GM21737 (cell line): ENCODE measurements around the gene SLC6A6.

Source experiments
- ATAC-seq: cut with Tn5 transposase; IDR thresholded peaks from one replicate; pipeline ENCODE4 v1.9.1; 2021; ENCODE audit warnings: mild to moderate bottlenecking, moderate library complexity; ENCODE audit not compliant: unreplicated experiment

The SLC6A6 gene

DNA sequence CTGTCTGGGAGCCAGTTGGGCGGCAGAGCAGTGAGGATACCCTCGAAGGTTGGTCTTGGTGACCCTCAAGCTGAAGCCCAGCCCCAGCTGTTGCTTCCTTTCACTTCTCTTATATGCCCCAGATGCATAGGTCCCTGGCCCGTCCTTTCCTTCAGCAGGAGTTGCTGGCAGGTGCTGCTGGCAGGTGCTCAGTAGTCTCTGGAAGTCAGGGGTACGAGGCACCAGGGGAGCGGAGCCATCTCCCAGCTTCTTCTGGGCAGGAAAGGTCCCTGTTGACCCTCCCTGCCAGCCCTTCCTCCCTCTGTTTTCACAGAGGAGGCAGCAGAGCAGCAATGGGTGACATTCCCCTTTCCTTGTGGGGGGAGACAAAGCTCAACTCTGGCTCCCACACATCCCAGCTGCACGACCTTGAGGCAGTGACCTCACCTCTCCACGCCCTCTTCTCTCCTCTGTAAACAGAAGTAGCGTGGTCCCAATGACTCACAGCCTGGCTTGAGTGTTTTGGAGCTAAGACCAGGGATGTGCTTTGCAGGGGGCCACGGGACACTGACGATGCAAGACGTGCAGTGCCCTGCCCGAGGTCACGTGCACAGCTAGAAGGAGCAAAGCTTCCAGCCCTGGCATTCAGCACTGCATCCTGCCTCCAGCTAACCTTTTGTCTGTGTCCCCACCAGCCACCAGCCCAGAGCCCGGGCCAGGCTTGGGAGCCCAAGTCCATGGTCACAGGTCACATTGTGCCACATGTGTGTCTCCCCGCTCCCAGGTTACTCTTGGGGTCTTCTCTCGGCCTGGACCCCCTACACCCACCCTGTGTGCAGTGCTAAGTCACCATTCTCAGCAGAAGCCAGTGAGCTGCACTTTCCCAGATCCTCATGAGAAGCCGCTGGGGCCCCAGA, 49.7 kb downstream of the SLC6A6 start:
- ATAC-seq = no peak

DNA sequence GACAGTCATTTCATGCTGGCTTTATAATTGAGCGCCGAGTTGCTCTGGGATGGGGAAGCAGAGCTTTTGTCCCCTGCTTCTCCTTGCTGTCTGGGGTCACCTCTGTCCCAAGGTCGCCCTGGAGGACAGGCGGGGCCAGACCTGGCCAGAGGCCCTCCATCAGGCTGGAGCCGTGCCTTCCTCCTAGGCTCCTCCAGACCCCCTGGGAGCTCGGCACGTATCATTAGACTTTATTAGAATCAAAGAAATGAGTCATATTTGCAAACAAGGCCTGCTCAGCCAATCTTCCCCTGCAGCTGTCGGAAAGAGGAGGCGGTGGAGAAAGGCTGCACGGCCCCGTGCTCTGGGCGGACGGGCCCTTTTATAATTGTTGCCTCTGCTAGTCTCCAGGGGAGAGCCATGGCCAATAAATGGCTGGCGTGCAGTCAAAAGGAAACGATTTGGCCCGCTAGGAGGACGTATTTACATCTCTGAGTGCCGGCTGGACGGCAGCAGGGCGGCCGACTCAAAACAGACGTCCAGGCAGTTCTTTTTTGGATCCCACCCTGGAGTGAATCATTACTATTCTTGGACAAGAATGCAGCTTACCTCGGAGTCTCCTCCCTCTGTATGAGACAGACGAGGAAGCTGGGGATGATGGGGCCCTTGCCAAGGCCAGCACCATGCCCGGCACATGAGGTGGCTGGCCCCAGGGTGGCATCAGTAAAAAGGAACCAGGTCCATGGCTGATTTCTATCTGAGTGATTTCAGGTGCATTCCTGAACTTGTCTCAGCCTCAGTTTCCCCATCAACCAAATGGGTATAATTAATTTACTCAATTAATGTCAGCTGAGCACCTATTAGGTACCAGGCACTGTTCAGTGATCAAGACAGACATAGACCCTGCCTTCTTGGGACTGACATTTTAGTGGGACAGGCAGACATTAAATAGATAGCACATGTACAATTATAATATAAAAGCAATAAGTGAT, 50.6 kb downstream of the SLC6A6 start:
- ATAC-seq = no peak

DNA sequence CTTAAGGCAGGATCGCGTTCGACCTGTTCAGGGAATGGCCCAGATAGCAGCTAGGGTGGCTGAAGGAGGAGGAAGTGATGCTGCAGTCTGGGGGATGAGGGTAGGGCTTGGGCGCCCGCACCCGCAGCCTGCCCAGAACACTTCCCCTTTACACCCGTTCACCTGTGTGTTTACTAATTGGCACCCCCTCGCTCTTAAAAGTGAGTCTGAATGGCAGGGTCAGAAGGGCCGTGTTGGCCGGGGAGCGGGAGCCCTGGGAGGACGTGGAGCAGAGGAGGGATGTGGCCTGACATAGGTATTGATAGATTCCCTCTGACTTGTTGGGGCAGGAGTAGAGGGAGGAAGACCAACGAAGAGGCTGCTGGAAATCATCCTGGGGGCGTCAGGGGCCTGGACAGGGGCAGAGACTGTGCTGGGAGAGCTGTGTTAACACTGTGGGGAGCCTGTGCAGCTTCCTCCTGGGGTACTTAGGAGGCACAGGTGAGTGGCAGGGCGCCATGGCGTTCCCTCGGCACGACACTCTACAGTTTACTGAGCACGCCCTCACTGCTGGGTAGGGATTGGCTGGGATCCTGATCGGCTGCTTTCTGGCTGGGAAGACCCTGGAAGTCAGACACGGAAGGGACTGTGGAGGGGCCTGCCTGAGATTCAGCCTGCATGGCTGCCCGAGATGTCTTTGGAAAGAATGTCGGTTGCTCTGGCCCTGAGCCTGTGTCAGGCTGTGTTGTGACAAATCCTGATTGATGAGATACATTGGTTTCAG, 51.7 kb downstream of the SLC6A6 start:
- no peak for ATAC-seq

DNA sequence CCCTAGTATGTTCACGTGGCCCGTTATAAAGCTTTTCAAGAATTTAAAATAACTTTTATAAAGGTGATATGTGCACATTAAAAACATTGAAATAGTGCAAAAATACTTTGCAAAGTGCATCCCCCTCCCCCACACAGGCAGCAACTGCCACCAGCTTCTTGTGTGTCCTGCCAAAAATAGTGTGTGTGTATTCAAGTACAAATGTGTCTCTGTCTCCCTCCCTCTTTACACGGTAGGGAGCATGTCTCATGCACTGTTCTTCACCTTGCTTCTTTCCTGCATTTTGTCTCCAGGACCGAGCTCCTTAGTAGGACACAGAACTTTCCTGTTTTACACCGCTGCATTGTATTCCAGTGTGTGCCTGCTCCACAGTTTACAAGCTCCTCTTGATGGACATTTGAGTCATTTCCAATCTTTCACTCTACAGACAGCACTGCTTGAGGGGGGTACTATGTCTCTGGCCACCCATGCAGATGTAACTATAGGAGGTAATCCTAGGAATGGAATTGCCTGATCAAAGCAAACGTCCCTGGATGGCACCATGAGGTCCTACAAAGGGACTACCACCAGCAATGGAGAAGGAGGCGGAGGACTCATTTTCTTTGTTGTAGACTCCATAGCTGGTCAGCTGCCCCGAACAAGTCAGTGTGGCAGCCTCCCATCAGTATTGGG, 52.4 kb downstream of the SLC6A6 start:
- no peak for ATAC-seq

DNA sequence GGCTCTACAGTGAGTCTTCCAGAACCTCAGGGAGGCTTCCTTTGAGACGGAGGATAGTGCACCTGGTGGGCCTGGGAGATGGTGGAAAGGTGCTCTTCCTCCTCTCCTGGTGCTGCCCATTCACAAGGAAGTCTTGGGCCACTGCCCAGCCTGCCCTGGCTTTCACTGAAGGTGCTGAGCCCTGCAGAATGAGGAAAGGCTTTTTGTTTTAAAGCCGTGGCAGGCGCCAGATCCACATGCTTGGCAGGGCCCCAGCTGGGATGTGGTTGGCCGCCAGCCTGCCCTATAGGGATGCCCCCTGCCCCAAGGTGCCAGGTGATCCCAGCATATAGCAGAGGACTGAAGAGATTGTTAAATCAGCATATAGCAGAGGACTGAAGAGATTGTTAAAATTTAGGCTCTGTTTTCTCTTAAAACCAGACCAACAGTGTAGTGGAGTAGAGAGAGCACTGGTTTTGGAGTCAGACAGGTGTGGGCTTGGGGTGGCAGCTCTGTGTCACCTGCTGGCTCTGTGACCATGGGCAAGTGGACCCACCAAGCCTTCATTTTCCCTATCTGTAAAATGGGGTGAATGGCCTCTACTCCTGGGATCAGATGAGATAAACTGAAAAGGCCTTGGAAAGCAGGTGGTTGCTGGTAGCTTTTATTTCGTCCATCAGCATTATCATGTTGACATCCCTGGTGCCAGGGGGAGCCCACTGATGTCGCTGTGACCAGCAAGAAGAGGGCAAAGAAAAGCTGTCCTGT, 53.3 kb downstream of the SLC6A6 start:
- ATAC-seq = no peak

DNA sequence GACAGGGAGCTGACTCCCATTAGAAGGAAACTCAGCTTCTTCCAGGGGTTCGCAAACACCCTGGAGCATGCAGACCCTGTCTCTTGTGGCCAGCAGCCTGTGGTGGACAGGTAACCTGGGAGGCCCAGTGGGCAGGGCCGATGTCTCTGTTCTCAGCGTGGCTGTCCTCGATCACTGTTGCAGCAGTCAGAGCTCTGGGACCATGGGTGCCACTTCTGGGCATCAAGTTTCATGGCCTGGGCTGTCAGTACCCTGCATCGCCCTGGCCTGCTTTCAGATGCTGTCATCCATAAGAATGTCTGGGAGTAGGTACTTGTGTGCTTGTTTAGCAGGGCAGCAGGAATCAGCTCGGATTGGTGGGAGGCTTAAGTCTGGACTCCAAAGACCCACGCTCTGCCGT, 54.4 kb downstream of the SLC6A6 start:
- no peak for ATAC-seq

DNA sequence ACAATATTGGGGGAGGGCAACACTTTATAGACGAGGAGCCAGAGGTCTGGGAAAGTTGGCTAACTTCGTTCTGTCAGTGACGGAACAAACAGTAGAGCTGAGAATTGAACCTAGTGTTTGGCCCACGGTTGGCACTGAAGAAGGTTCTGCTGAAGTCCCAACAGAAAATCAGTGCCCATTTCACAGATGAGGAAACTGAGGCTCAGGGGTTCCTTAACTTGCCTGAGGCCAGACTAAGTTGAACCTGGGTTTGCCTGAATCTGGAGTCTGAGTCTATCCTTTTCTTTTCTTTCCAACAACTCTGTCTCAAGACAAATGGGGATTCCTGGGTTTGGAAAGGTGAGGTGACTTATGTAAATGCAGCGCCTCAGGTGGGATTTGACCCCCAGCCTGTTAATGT, 55.1 kb downstream of the SLC6A6 start:
- no peak for ATAC-seq

DNA sequence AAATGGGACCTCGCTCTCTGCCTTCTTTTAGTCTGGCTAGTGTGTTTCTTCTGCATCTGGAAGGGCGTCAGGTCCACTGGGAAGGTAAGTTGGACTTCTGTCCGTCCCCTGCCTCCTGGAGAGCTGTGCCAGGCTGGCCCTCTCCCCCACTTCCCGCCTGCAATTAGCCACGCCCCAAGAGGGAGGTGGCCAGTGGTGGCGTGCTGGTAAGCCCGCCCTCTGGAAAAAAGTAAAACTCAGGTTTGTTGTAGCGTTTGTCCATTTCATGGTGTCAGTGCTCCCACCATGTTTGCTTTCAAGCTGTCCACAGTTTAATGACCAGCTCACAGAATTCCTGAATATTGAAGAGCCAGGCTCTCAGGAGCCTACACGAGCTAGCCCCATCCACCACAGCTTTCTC, 55.6 kb downstream of the SLC6A6 start:
- ATAC-seq = no peak

DNA sequence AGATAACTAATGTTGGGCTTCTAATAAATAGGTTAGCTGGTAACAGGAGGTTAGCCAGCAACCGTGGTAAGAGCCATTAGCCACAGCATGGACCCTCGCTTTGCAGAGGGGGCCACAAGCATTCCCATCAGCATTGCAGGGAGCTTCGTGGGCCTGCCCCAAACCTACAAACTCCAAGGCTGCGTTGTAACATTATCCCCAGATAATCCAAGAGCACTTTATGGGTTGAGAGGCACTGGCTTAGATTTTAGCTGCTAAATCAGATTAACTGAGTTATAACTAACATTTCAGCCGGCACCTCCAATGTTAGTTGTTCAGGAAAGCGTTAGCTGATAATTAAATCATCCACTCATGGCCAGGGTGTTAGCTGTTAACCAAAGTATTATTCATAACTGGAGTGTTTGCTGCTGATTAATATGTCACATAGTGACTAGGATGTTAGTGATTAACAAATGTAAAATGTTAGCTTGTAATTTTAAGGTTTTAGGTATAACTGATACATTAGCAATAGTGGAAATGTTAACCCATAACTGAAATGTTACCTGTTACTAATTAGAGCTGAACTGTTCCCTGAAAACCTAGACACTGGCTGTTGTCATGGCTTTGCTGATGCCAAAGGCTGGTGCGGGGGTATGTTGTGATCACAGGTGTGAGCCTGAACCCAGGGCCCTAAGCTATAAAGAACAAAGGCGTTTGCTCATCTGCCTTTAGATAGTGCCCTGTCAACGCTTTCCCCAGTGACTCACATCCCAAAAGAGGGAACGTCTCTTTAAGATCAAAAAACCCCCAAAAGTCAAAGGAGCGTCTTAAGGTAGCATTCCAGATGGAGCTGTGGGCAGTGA, 56.2 kb downstream of the SLC6A6 start:
- peak; percentile 49 for ATAC-seq

DNA sequence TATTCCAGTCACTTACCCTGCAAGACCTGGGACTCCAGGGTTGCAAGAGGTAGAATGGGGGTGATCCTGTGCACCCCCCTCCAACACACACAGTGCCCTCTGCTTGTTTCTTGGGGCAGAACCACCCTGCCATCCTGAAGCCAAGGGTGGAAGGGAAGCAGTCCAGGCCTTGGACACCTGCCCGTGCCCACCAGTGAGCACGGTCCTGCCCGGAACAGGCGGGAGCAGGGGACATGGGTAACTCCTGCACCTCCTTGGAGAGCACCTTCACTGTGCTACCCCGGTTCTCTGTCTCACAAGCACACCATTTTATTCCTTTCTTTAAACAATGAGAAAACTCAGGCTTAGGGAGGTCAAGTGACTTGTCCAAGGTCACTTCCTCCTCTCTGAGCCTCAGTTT, 57.0 kb downstream of the SLC6A6 start:
- peak; percentile 10 for ATAC-seq

DNA sequence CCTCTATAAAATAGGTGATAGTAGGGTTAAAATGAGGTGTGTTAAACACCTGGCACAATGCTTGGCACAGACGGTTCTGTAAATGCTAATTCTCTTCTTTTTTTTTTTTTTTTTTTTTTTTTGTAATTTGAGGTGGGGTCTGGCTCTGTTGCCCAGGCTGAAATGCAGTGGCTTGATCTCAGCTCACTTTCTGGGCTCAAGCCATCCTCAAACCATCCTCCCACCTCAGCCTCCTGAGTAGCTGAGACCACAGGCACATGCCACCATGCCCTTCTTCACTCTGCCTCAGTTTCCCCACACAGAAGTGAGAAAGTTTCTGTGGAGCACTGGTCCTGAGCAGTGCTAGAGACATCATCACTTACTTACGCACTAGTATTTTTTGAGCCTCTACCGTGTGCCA, 57.4 kb downstream of the SLC6A6 start:
- no peak for ATAC-seq

DNA sequence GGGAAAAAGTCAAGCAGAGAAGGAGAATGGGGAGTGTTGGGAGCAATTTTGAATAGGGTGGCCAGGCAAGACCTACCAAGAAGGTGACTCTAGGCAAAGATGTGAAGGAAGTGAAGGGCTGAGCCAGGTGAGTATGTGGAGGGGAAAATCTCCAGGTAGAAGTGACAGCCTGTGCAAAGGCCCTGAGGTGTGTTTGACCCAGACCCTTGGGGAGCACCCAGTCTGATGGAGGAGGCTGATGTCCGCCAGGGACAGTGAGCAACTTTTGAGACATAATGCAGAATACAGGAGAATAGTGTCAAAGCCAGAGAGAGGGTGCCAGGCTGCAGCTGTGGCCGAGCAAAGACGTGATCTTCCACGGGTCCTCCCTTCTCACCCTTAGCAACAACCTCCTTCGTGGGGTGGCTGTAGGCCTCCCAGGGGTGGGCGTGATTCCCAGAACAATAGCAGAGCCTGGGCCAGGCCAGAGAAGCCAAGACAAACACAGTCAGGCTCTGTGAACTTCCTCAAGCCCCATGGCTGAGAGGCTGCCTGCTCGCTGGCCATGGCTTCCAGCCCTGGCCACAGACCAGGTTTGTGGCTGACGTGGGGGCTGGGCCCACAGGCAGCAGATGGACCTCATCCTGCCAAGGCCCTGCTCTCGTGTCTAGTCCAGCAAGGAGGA, 58.1 kb downstream of the SLC6A6 start:
- ATAC-seq = no peak

DNA sequence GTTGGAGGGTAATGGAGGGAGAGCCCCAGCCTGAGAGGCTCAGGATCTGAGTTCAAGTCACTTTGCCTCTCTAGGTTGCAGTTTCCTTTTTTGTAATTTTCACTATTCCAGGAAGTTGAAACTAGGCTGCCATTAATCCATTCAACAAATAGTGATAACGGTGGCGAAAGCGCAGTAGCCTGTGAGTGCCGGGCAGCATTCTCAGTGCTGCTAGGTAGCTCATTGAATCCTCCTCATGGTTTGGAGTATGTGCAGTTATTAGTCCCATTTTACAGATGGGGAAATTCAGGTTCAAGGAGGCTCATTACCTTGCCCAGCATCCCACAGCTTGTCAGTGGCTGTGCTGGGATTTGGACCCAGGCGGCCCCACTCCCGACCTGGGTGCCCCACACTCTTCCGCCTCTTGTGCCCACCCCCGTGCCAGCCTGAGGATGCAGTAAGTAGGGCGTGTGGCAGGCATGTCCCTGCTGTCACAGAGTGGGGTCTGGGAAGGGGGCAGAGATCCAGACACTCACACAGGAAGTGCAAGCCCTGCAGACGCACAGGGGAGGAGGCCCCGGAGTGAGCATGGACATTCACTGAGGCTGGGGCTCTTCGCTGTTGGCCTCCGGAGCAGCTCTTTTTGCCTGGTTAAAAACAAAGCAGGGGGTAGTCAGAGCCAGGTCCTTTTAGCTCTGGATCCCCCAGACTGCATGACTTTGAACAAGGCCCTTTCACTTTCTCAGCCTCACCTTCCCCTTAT, 58.8 kb downstream of the SLC6A6 start:
- no peak for ATAC-seq

DNA sequence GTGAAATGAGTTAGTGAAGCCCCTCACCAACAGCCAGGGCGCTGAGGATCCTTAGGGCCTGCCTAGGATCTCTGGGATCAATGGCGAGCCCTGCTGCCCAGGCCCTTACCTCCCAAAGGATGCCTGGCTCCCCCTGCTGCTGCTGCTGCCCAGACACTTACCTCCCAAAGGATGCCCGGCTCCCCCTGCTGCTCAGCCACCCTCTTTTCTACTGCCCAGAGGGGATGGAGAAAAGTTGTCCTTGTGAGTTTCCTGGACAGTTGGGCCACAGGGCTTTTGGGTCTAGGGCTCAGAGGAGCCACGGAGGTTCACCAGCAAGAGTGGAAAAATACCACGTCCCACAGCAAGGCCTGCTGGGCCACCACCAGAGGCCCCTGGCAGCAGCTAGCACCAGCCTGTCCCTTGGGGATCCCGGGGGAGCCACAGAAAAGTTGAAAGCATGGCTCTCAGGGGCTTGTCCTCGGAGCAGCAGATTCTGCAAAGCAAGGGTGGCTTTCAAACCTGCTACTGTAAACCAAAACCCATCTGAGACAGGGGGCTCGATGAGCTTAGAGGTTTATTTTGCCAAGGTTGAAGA, 59.4 kb downstream of the SLC6A6 start:
- no peak for ATAC-seq

DNA sequence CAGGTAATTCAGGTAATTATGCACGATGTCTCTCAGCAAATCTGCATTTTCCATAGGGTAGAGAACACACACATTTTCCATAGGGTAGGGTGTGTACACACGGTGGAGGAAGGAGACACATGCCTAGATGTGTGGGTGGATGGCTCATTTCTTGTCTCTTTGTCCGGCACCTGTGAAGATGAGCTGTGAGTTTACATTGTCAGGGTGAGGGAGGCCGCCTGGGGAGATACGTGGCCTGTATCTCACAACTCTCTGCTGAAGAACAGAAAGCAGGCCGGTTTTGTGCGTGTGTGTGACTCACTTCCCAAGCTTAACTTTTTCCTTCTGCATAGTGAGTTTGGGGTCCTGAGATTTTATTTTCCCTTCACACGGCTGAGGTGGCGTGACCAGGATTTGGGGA, 60.3 kb downstream of the SLC6A6 start:
- no peak for ATAC-seq

DNA sequence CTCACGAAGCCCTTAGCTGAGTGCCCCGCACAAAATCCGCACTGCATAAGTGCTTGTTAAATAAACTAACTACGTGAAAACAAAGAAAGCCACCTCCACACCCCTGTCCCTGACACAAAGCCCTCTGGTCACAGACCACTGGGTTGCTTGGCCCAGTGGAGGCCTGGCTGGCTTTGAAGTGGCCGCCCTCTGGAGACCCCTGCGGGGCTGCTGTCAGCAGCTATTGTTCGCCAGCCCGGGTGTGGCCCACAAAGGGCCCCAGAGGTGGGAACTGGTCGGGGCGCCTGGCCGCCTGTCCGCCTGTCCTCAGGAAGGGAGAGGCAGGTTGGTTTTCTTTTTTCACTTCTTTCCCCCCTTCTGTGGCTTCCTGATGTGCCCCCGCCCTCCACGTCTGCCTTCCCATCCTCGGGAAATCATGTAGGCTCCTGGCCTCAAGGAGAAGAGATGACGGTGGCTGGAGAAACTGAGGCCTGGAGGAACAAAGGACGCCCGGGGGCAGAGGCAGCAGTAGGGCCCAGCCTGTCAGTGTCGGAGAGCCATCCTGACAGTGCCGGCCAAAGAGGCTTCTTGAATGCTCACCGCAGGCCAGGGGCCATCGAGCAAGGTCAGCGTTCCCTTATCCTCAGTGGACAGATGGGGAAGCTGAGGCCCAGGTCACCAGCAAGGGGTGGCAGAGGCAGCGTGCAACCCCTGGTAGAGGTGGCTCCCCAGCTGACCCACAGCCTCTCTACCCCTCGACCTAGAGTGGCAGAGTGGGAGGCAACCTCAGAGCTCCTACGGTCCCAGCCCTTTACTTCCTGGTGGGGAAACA, 61.1 kb downstream of the SLC6A6 start:
- ATAC-seq = no peak

DNA sequence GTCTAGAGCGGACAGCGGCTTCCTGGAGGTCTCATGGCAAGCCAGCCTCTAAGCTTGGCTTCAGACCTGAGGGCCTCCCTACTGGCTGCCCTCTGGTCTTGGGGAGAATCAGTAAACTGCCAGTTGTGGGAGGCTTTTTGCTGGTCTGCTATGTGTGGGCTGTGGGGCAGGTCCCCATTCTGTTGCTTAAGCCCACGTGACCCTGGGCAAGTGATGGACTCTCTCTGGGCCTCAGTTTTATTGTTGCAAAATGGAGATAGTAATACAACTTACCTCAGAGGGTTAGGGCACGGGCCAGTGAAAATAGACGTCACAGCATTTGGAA, 61.7 kb downstream of the SLC6A6 start:
- no peak for ATAC-seq
